HS-5 (cell line): ENCODE results near the gene RNMT.
"Not testable (repeated sequence)": the region's sequence is repeated elsewhere in the genome, so short reads cannot be mapped to it uniquely, and the experiment has no call there.

Experiments used
- DNase-seq: peaks from one replicate; pipeline ENCODE4 v3.0.0-alpha.2; 2012; ENCODE audit warnings: low read depth

The RNMT gene

GRCh38 chr18:13726232-13726971, at the start of gene RNMT, which contains the start of gene FAM210A:
Gene RNMT (plus strand): TSS chr18:13726673. CDS start chr18:13731518, 4,845 bp downstream.
Gene FAM210A (minus strand): TSS chr18:13726558. CDS start chr18:13682077, 44,481 bp downstream.
- peak; percentile 71 for DNase-seq

GRCh38 chr18:13677350-13677749, 49.1 kb upstream of the RNMT start:
- not testable (repeated sequence) for DNase-seq

GRCh38 chr18:13680612-13681011, 45.9 kb upstream of the RNMT start:
- no peak for DNase-seq

GRCh38 chr18:13681701-13682100, 44.8 kb upstream of the RNMT start:
- no peak for DNase-seq

- DNase-seq, result no peak
These were observed 41.9 kb upstream of the RNMT start for GRCh38 chr18:13684546-13684945.

- DNase-seq, result no peak
These were observed 38.0 kb upstream of the RNMT start for GRCh38 chr18:13688191-13689136.

- DNase-seq, result not testable (repeated sequence)
These were observed 36.4 kb upstream of the RNMT start for GRCh38 chr18:13690060-13690459.

GRCh38 chr18:13695337-13695736, 31.1 kb upstream of the RNMT start:
- DNase-seq, result not testable (repeated sequence)

GRCh38 chr18:13696961-13697360, 29.5 kb upstream of the RNMT start:
- no peak for DNase-seq

GRCh38 chr18:13700153-13700552, 26.3 kb upstream of the RNMT start:
- no peak for DNase-seq

GRCh38 chr18:13703899-13704298, 22.6 kb upstream of the RNMT start:
- DNase-seq, result no peak

- DNase-seq, result peak; percentile 65
These were observed 16.1 kb upstream of the RNMT start for GRCh38 chr18:13710414-13710831.

GRCh38 chr18:13712400-13713131, 13.9 kb upstream of the RNMT start:
- DNase-seq, result no peak

- DNase-seq, result no peak
These were observed 12.9 kb upstream of the RNMT start for GRCh38 chr18:13713455-13714055.

GRCh38 chr18:13715330-13715729, 11.1 kb upstream of the RNMT start:
- DNase-seq, result no peak

- no peak for DNase-seq
These were observed 9.6 kb upstream of the RNMT start for GRCh38 chr18:13716916-13717315.

GRCh38 chr18:13720123-13720522, 6.3 kb upstream of the RNMT start:
- DNase-seq, result no peak

- DNase-seq, result no peak
These were observed 5.6 kb upstream of the RNMT start for GRCh38 chr18:13720847-13721246.

GRCh38 chr18:13725566-13726231, 774 bp upstream of the RNMT start:
- DNase-seq, result no peak

- DNase-seq, result peak; percentile 15
These were observed 479 bp downstream of the RNMT start for GRCh38 chr18:13726972-13727331.

- no peak for DNase-seq
These were observed 4.0 kb downstream of the RNMT start for GRCh38 chr18:13730481-13730880.
